GM19324 (cell line): ENCODE results near the gene ZNF710.

ENCODE experiments used
- ATAC-seq: cut with Tn5 transposase; IDR thresholded peaks from one replicate; pipeline ENCODE4 v1.9.1; 2021; ENCODE audit warnings: mild to moderate bottlenecking, moderate library complexity; ENCODE audit not compliant: unreplicated experiment, low FRiP score

ZNF710 gene

DNA sequence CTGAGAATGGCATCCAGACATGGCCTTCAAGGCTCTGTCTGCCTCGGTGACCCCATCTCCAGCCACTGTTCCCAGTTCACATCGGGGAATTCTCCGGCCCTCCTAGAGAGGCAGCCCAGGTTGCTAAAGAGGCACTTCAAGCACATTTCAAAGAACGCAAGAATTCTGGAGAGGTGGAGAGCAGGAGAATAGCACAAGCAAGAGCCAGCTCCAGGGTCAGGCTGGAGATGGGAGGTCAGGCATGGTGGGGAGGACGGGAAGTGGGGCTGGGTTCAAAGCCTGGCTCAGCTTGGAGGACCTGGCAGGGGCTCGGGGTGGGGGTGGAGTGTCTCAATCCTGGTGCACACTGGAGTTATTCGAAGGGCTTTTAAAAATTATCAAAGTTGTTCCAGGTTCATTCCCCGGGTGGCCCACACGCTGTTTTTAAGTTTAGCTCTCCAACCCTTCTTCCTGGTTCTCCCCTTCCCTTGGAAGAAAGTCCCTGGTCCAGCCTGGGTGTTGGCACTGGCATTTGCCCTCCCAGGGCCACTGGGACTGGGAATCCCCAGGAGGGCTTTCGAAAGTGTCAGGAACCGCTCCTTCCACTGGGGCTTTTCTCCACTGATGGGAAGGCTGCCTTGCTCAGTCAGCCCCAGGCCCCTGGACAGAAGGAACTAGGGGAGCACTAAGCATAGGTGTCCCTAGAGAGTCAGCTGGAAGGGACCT, 35.8 kb downstream of the ZNF710 start:
- ATAC-seq: no peak

DNA sequence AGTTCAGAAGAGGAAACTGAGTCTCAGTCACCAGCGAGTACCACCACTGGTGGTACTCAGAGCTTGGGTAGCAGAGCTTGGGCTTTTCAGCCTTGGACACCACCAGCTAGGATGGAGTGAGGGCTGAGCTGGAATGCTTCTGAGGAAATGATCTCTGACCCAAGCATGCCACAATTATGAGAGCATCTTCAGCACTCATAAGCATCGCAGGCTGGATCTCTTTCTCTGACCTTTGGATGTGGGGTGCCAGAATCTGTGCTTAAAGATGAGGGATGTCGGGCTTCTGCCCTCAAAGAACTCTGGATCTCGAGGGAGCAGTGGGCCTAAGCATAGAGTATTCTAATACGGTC, 36.4 kb downstream of the ZNF710 start:
- ATAC-seq: no peak

DNA sequence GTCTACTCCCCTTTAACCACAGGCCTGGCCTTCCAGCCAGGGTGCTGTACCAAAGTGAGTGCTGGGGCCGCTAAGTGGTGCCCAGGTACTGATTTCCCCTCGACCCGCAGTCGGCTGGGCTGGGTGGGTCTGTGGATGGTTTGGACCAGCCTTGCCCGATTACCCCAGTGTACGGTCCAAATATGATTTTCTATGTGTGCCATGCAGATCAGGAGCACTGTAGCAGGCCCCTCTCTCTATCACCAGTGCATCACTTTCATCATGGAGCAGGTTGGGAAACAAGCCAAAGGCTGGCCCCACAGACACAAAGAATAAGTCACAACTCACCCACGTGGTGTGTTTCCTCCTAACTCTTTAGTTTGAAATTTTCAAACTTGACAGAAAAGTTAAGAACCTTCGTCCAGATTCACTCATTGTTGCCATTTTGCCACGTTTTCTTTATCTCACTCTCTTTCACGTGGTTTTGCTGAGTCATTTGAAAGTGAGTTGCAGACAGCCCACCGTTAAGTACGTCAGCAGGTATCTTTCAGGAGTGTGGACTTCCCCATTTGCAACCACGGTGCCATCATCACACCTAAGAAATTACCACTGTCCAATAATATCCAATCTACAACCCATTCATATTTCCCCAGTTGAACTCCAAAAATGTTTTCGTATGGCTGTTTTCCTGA, 37.0 kb downstream of the ZNF710 start:
- ATAC-seq: no peak

DNA sequence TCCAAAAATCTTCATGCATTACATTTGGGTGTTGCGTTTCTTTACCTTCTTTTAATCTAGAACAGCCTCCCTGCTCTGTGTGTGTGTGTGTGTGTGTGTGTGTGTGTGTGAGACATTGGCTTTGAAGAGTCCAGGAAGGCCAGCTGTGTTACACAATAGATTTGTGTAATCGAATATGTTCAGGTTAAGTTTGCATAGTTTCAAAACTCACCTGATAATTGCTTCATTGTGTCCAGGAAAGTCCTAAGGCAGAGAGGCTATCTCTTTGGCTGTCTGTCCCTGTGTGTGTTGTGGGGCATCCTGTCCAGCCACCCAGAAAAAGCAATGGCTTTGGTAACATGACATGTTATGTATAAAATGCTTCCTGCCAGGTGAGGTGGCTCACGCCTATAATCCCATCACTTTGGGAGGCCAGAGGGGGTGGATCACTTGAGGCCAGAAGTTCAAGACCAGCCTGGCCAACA, 37.5 kb downstream of the ZNF710 start:
- ATAC-seq: no peak

DNA sequence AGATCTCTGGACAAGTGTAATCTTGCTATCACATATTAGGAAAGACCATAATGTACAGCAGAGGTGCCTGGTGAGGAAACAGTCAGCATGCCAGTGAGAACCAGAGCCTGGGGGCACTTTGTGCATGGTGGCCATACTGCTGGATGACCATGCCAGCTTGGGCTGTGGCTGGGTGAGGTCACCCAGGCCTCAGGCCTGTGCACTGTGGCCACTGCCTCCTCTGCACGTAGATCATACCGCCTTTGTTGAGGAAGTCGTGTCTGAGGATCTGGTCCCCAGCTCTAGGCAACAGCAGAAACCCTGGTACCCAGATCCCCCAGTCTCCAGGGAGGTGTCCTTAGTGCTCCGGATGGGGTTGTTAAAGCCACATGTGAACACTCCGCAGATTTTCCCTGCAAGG, 38.9 kb downstream of the ZNF710 start:
- no peak for ATAC-seq

DNA sequence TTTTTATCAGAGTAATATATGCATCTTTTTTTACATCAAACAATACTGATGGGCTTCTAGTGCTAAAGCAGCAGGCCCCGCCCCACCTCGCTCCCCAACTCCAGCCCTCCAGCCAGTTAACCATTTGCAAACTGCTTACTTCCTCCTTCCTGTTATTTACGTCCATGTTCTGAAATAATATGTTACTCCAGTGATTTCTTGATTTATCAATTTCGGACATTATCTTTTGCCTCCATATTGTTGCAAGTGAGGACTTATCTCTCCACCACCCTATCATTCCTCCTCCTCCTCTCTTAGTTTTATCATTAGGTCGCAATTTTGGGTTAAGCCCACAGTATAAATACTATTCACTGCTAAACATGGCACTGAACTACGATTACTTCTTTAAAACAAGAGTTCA, 39.5 kb downstream of the ZNF710 start:
- ATAC-seq: no peak

DNA sequence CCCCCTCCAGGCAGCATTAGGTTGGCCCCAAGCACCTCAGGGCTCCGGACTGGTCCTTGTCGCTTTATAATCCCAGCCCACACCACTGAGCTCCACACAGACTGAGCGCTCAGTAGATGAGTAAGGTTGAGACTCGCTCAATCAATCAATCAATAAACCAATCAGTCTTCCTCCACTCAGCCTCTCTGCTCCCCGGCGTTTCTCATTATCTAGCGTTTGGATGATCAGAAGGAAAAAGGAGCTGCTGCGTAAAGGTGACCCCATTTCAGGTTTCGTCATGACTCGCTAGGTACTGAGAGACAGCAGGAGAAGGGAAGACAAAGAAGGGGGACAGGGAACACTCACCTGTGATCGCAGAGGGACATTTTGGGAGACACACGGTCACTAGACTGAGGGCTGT, 41.2 kb downstream of the ZNF710 start:
- no peak for ATAC-seq

DNA sequence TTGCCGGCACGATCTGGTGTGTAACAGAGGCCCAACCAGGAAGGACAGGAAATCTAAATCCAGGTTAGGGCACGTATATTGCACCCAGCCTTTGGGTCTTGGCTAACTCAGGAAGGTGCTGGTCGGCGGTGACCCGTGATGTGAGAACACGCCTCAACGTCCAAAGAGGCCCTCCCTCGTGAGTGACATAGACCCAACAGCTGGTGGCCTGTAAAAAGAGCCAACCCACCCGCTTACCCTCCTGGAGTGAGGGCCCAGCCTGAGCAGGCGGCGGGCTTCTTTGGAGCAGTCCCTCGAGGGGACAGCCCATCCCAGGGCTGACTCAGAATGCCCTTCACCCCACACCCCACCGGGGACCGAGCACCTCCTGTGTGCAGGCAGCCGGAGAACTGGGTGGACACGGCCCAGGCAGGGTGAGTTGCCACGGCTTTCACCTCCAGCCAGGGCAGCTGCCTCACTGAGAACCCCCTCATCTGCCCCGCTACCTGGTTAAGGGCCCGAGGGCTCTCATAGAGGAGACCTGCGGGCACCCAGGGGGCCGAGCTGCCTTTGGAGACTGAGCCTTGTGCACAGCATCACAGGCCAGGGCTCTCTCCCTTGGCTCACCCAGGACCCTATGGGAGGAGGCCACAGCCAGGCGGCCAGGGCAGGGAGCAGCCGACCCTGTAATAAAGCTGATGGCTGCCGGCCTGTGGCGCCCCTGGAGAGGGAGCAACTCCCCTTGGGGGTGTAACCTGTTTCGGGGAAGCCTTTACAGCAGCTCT, 41.8 kb downstream of the ZNF710 start:
- ATAC-seq: no peak

DNA sequence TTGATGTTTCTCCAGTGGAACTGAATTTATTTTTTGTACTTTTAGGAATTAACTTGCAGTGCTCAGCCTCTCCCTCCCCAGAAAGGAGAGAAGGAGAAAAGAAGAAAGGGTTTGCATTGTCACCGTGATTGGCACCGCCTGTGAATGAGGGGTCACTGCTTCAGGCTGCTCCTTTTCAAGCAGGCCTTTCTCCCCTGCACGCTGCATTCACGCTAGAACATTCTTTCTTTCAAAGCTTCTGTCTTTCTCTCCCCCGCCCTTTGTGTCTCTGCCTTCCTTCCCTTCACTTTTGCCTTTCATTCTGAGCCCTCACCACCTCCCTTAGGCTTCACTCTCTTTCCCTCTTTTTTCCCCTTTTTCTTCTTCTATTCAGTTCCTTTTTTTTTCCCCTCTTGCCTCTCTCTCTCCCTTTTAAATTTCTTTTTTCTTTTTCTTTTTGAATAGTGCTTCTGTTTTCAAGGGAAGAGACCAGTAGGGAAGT, 42.4 kb downstream of the ZNF710 start:
- no peak for ATAC-seq

DNA sequence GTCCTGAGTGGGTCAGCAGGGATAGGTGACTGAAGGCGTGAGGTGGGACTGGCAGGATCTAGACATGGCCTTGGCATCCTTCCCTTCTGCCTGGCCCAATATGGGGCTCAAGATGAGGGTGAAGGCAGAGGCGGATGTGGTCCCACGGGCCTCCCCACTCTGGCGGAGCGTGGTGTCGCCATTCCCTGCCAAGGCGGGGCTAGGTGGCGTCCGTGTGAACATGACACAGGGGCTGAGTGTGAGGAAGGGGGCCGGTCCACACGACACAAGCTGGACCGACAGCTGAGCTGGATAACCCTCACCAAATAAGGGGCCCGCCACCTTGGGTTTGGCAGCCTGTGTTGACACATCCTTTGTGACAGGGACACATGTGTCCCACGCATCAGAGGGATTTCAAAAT, 43.1 kb downstream of the ZNF710 start:
- ATAC-seq: no peak

DNA sequence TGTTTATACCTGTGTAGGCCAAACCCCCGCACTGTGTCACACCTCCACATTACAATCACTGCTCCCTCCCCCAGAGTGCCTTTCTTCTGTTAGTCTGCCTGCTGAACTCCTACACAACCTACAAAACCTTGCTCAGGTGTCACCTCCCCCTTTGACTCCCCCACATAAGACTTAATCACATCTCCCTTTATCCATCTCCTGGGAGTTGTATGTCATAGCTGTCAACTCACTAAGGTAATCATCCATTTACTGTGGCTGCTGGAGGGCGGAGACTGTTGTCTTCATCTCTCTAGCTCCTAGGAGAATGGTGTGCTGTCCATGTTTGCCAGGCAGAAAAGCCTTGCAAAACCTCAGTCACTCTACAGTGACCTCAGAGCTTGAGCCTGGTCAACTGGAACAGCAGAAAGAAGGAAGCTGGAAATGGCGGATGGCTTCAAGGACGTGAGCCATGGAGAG, 43.8 kb downstream of the ZNF710 start:
- ATAC-seq: no peak

DNA sequence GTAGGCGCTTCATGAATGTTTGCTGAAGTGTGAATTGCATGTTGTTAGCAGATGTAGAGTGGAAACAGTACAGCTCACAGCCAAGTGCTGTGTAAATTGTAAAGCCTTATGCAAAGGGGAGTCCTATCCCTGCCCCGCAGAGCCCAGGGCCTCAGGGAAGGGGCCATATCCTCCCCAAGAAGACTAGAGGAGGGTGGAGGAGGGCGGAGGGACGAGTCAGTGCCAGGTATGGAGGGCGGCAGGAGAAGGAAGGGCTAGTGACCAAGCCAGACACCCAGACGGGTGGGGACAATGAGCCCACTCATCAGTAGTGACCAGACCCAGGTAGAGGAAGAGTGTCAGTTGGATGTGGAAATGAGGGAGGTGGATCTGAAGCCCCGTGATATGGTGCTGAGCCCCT, 45.2 kb downstream of the ZNF710 start:
- no peak for ATAC-seq

DNA sequence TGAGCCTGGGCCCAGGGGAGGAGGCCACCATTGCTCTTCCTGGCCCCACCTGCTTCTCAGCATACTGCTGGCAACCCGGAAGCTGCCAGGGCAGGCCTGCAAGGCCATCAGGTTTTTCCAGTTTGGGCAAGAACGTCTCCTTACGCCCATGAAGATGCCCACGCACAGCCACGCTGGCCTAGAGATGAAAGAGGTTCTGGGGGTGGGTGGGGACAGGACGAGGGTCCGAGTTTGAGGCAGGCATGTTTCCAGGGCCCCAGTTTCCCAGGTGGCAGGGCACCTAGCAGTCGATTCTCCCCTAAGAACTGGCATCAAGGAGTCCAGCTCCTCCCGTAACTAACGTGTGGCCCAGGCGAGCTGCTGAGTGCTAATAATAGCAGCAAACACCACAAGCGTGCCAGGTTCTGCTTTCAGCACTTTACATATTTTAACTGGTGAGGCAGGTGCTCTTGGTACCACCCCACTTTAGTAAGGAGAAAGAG, 45.8 kb downstream of the ZNF710 start:
- peak; percentile 49 for ATAC-seq

DNA sequence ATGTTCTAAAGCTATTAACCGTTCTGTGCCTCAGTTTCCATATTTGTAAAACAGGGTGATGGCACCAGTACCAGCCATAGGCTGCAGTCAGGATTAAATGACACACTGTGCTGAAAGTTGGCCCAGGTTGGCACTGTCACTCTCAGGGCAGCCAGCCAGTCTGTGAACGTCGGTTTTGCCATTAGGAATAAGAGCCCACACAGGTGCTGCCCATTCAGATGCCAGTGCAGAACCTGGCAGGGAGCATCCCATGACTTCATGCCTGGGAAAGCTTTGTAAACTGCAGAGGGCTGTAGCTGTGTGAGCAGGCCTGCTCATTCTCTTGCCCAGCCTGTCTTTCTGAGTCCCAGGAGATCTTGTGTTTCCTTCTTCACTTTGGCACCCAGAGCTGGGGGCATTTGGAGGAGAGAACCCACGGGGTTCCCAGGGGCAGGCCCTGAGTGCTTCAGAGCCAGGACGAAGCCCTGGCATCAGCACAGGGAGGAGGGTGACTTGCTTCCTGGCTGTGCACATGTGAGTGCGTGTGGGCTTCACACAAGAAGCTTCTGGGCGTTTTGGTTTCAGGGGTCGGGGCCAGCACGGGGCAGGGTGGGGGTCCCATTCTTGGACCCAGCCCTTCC, 46.9 kb downstream of the ZNF710 start:
- ATAC-seq: no peak

DNA sequence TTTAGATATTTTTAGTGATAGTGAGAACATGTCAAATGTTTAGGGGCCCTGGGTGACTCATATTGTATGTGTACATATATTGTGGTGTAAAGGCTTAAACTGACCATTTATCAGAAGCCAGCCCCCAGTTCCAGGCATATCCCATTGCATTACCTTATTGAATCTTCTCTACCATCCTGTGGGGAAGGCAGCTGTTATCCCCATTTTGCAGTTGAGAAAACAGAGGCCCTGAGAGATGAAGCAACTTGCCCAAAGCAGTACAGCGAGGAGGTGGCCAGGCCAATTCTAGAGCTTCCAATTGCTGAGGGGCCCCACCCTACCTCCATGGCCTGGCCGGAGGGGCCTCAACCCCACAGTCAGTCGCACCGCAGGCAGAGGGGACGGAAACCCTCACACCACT, 47.9 kb downstream of the ZNF710 start:
- no peak for ATAC-seq

DNA sequence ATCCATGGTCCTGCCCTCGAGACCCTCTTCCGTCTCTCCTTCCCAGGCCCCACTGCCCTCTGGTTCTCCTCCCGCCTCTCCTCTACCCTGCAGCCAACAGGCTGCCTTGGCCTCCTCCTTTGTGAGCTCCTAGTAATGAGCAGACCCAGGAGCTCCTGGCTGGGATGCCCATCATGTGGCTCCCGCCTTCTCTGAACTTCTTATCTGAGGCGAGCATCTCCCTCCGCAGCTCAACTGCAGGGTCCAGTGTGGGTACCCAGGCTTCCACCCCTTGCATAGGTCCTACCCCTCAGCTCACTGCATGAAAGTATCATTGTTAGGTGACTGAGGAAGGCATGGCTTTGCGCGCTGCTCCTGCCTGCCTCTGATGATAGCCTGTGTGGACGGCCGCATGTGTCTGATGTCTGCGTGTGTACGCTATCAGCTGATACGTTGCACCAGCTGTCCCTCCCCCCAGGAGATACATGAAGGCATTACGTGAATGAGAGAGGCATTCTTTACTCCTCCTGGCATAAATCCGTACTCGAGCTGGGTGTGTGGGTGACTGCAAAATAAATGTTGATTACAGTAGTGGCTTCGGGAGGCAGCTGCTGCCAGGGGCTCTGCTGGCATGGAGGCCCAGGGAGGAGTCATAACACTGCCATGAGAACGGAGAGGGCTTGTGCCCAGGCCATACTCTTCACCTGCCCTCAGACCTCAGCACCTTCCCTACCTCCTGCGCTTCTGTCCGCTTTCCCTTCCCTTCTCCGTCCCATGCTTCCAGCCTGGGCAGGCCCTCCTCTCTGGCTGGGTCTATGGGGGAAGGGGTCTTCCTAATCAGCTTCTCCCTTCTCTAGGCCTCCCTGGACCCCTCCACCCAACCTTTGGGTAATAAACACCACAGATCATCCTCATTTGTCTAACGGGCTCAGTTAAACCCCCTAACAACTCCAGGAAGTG, 48.8 kb downstream of the ZNF710 start:
- no peak for ATAC-seq

DNA sequence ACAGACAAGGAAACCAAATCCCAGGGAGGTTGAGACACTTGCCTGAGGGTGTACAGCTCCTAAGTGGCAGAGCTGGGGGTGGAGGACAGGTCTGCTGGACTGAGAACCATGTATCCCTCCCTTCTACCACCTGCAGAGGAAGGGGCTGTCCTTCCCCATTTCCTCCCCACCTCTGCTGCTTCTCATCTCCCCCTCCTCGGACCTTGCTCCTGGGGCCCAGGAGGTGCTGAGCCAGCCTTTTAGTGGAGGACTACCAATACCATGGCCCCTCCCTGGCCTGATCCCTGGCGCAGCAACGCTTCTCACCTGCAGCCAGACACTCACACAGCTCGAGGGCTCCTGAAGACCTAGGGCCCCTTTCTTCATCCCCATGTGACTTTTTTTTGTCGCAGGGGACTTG, 50.8 kb downstream of the ZNF710 start:
- ATAC-seq: no peak

DNA sequence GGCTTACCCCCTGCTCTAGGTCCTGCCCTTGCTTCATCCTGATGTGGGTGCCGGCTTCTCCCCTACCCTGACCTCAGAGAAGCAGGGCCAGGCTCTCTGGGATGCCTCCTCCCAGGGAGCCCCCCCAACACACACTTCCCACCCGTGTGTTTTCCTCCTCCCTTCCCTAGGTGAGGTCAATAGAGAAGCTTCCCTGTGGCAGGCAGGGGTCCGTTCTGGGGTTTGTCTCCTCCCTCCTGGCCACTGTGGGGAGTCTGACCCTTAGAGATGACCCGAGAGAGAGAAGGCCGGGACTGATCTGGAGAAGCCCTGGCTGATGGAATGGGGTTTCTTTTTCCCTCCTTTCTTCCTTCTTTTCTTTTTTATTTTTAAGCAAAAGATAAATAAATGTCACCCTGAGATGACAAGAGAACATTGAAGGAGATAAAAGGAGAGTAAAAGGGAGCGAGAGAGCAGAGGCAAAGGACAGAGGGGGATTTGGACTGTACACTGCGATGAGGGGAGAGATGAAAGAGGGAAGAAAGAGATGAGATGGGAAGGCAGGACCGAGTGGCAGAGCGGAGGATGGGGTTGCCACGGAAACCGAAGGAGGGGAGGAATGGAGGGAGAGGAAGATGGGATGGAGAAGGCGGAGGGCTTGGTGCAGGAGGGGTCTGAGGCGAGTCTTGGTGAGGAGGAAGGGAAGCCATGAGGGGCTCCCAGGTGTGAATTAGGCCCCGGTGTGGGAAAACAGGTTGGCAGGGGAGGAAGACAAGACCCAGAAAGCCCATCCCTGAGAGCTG, 52.8 kb downstream of the ZNF710 start:
- ATAC-seq: no peak

DNA sequence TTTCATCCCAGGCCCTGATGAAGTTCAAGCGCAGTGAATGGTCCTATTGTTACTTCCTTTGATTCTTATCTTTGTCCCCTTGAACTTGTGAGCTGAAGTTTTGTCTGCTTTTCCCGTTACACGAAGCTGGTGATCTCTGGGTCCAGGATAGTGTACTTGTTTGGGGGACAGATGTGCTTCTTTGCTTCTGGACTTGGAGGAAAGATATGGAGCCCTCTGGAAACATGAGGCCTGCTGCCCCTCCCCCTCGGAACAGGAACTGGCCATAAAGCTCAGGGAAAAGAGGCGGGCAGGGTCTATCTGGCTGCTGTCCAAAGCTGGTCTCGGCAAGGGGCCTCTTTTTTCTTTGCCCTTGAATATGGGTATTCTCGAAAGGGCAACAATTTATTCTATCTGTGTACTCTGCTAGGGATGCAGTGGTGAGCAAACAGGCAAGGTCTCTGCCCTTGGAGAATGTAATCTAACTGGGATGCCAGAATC, 53.5 kb downstream of the ZNF710 start:
- ATAC-seq: no peak
